ENCODE results near the gene FAM81B.
"Not testable (repeated sequence)": the region's sequence is repeated elsewhere in the genome, so short reads cannot be mapped to it uniquely, and the experiment has no call there.

The FAM81B gene

DNA sequence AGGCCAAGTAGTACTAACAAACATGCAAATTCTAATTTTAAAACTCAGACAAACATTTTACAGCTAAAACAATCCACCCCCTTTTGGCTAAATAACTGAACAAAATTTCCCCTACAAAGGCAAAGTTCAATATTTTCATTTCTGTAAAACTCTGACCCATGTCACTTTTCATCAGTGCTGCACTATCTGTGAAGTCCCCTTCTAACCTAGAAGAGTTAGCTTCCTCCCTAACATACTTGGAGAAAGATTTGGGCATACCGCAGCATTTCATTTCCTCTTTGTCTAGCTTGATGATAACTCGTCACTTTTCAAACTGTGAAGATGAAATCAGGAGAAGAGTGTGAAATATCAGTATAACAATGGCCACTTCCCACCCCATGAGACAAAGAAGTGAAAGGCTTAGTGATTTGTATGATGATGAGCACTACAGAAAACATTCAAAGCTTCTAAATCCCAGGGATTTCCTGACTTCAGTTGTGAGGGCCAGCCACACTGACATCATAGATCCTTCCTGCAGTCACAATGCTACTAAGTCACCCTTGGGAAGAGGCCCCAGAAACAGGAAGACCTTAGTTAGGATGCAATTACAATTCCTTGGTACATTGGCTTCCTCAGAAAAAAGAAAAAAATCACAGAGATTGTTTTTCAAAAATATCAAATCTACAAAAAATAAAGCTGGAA is at the start of gene FAM81B:
TSS of gene FAM81B (plus strand) at position 555 of the 681 bp plus-strand sequence. CDS start at position 579, 24 bp downstream.
- DNase-seq (ENCODE audit: low read depth), result no peak

GRCh38 chr5:95341444-95341843 is 49.7 kb upstream of the FAM81B start:
- not testable (repeated sequence) for DNase-seq (ENCODE audit: low read depth)

DNA sequence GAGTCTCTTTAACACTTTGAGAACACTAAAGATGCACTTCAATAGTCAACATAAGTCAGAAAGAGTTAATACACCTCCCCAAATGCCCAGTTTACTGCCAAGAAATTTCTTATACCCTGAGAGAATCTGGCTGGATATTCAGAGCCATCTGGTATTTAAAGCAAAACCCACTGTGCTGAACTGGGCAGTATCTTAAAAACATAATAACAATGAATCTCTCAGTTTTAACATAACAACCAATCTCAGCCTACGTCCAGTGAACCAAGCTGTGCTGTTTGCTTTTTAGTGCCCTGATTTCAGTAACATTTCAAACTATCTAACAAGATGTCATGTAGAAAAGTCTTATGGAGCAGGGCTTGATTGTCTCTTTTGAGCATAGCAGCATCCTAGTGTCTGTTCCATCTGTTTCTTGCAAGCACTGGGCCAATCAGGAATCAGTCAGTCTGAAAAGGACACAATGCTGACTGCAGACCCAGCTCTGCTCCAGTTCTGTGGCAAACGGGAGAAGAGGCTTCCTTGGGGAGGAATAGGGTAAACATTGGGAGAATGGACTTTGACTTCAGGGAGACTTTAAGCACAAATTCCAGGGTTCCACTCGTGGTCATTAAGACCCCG is 43.6 kb upstream of the FAM81B start:
- no peak for DNase-seq (ENCODE audit: low read depth)

GRCh38 chr5:95350631-95351030 is 40.5 kb upstream of the FAM81B start:
- DNase-seq (ENCODE audit: low read depth), result no peak

- DNase-seq (ENCODE audit: low read depth), result no peak
Measured at GRCh38 chr5:95352691-95353090, 38.5 kb upstream of the FAM81B start.

GRCh38 chr5:95358320-95358719 is 32.8 kb upstream of the FAM81B start:
- DNase-seq (ENCODE audit: low read depth), result no peak

DNA sequence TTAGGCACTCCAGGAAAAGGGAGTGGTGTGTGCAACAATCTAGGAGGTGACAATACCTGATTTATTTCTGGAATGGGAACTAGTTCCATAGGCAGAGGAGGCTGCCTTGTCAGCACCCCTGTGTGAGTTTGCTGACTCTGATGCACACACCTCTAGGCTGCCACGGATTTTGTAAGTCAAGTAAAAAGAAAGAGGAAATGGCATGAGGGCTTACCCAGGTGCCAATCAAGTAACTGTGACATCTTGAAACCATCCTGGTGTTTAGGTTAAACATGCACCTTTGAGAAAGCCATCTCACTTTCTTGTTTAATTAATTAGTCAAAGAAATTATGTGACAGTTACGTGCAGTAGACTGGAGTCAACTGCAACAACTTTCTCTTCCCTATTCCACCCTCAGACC is 32.3 kb upstream of the FAM81B start:
- no peak for DNase-seq (ENCODE audit: low read depth)

DNA sequence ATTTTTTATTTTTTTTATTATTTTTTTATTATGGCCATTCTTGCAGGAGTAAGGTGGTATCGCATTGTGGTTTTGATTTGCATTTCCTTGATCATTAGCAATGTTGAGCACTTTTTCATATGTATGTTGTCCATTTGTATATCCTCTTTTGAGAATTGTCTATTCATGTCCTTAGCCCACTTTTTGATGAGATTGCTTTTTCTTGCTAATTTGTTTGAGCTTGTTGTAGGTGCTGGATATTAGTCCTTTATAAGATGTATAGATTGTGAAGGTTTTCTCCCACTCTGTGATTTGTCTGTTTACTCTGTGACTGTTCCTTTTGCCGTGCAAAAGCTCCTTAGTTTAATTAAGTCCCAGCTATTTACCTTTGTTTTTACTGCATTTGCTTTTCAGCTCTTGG is 30.5 kb upstream of the FAM81B start:
- not testable (repeated sequence) for DNase-seq (ENCODE audit: low read depth)

DNA sequence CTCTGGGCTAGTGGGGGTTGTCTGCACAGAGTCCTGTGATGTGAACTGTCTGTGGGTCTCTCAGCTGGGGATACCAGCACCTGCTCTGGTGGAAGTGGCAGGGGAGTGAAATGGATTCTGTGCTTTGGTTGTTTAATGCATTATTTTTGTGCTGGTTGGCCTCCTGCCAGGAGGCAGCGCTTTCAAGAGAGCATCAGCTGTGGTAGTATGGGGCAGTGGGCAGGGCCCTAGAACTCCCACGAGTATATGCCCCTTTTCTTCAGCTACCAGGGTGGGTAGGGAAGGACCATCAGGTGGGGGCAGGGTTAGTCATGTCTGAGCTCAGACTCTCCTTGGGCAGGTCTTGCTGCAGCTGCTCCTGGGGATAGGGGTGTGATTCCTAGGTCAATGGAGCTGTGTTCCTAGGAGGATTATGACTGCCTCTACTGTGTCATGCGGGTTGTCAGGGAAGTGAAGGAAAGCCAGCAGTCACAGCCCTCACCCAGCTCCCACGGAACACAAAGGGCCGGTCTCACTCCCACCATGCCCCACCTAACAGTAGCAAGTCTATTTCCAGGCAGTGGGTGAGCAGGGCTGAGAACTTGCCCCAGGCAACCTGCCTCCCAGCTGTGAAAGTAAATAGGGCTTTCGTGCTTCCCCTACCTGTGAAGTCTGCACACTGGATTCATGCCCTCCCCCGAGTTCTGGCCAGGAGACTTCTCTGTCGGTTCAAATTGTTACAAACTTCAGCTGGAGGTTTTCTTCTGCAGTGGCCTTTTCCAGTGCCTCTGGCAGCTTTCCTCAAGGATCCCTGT is 25.7 kb upstream of the FAM81B start:
- no peak for DNase-seq (ENCODE audit: low read depth)

DNA sequence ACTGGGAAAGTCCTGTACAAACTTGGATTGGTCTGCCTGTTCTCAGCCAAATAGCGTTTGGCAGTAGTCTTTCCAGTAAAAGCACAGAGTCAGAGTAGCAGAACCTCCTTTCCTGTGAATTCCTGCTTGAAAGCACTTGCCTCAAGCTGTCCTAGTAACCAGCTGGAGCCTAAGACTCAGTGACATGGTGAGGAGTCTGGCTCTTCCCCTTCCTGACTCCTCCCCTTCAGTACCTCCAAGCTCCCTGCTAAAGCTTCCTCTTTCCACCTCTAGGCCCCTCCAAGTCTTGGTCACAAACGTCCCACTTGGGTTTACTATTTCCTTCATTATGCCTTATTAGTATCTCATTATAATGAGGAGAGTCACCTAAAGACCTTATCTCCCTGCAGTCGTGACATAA is 21.4 kb upstream of the FAM81B start:
- no peak for DNase-seq (ENCODE audit: low read depth)

DNA sequence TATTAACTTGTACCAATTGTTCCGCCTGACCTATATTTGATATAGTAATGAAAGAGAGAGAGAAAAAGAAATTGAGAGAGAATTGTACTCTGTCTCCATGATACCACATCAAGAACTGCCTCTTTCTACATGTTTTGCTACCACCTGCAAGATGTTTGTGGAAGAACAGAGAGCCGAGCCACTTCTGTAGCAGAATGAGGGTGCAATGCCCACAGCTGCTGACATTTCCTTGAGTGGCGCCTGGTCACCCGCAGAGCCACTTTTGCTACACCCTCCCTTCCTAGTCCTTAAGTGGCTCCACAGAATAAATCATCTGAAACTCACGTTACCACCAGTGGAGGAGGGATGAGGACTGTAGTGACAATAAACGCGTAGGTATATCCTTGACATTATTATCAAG is 17.1 kb upstream of the FAM81B start:
- no peak for DNase-seq (ENCODE audit: low read depth)

- DNase-seq (ENCODE audit: low read depth), result no peak
Measured at GRCh38 chr5:95375591-95375990, 15.6 kb upstream of the FAM81B start.

- no peak for DNase-seq (ENCODE audit: low read depth)
Measured at GRCh38 chr5:95379133-95379532, 12.0 kb upstream of the FAM81B start.

DNA sequence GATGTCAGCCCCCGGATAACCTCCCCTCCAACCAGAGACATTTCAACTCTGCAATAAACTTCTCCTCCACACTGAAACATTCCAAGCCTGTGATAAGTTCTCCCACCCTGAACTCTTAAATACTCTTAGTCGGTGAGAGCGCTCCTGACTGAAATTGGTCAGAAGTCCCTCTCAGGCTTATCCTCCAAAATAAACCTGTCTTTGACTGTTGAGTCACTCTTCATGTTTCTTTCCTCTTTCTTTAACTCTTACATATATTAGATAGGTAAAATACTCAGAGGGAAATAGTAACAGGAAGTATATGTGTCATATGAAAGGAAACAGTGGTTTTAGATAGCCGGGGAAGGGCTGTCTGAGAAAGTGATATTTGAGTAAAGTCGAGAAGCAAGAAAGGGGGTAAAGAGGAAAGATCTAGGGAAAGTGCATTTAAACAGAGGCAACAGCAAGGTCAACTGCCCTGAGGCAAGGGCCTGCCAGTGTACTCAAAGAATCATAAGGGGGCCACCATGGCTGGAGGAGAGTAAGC is 11.0 kb upstream of the FAM81B start:
- no peak for DNase-seq (ENCODE audit: low read depth)

GRCh38 chr5:95382801-95383200 is 8.4 kb upstream of the FAM81B start:
- no peak for DNase-seq (ENCODE audit: low read depth)

GRCh38 chr5:95384485-95385213 is 6.5 kb upstream of the FAM81B start:
- DNase-seq (ENCODE audit: low read depth), result no peak

DNA sequence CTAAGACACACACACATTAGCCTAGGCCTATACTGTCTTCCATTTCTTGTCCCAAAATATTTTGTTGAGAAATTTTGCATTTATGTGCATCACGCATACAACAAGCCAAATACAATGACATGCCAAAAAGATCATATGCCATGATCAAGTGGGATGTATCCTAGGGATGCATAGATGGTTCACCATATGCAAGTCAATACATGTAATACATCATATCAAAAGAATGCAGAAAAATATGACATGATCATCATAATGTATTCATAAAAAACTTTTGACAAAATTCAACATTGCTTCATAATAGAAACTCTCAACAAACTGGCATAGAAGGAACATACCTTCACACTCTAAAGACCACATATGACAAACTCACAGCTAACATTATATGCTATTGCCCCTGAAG is 5.8 kb upstream of the FAM81B start:
- no peak for DNase-seq (ENCODE audit: low read depth)

GRCh38 chr5:95391965-95392364 is 799 bp downstream of the FAM81B start:
- DNase-seq (ENCODE audit: low read depth), result not testable (repeated sequence)

DNA sequence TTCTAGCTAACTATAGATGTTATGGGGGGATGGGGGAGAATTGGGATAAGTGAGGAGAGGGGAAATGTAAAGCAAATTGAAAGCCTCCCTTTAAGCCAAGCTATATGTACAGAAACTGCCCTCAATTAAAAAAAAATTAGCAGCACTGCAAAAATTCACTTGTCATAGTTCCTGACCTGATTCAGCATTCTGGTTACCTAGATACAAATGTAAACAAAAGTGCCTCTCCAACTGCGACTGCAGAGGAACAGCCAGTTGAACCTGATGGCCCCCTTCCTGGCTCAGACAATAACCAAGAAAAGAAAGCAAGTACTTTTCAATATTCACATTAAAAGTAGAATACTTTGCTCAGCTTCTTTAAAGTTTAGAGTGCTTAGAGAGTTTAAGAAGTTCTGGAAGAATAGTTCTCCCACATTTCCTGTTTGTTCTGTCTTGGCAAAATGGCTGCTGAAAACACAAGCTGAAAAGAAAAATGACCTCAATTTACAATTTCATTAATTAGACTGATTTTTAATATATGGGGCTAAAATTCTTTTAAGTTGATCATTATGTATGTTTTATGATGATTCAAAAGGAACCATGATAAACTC is 1.5 kb downstream of the FAM81B start:
- DNase-seq (ENCODE audit: low read depth), result no peak

- no peak for DNase-seq (ENCODE audit: low read depth)
Measured at GRCh38 chr5:95393279-95393678, 2.1 kb downstream of the FAM81B start.

- DNase-seq (ENCODE audit: low read depth), result no peak
Measured at GRCh38 chr5:95398989-95399388, 7.8 kb downstream of the FAM81B start.

- no peak for DNase-seq (ENCODE audit: low read depth)
Measured at GRCh38 chr5:95401626-95402025, 10.5 kb downstream of the FAM81B start.
